CD8-positive, alpha-beta memory T cell (primary cell): ENCODE data around the gene LPP. TPM values are rescaled to one million over a fixed set of nuclear protein-coding genes. Genes with fewer than 3 reads are reported as not detected.

Experiments
- CTCF ChIA-PET: fragments of 350-600 bp; sonication (Branson Sonifier 250); formaldehyde crosslinking; loops from one replicate; lab custom pipeline; 2021; ENCODE audit warnings: antibody characterized with exemption; lab: Charles Lee
- POLR2A ChIA-PET: fragments of 350-600 bp; sonication (Branson Sonifier 250); formaldehyde crosslinking; loops from one replicate; lab custom pipeline; 2021; ENCODE audit warnings: antibody characterized with exemption; lab: Charles Lee
- DNase-seq, 5 donors: peaks; one replicate each; pipeline versions ENCODE4 v3.0.0 to v3.0.0-alpha.2; 2020 to 2022; ENCODE audit warnings: mixed read lengths in 1 of 5
- H3K27ac ChIP-seq: one replicate; pipeline ENCODE4 v1.7.0; 2013; ENCODE audit warnings: low read depth, mild to moderate bottlenecking, low read length, moderate library complexity
- H3K27me3 ChIP-seq: 2 replicates; pipeline ENCODE4 v1.7.0; 2013; ENCODE audit warnings: low read length, mild to moderate bottlenecking; ENCODE audit not compliant: insufficient read depth, poor library complexity, severe bottlenecking
- H3K36me3 ChIP-seq: 2 replicates; pipeline ENCODE4 v1.7.0; 2013; ENCODE audit warnings: mild to moderate bottlenecking, low read length, moderate library complexity; ENCODE audit not compliant: insufficient read depth
- H3K4me1 ChIP-seq: 2 replicates; pipeline ENCODE4 v1.7.0; 2013; ENCODE audit warnings: mild to moderate bottlenecking, low read length, moderate library complexity; ENCODE audit not compliant: insufficient read depth
- H3K4me3 ChIP-seq: 2 replicates; pipeline ENCODE4 v1.7.0; 2013; ENCODE audit warnings: mild to moderate bottlenecking, low read length
- H3K9me3 ChIP-seq: 2 replicates; pipeline ENCODE4 v1.7.0; 2013; ENCODE audit warnings: mild to moderate bottlenecking, low read length
- H3K27ac Mint-ChIP-seq, 8 donors: one replicate each; pipeline ENCODE4 v1.8.0; 2020 to 2021; ENCODE audit warnings: mixed read lengths in 8 of 8, mild to moderate bottlenecking in 6 of 8, inconsistent platforms in 3 of 8, moderate library complexity in 3 of 8
- H3K27me3 Mint-ChIP-seq, 2 donors: one replicate each; pipeline ENCODE4 v1.8.0; 2020 to 2021; ENCODE audit warnings: mixed read lengths in 2 of 2, mild to moderate bottlenecking in 1 of 2, moderate library complexity in 1 of 2
- H3K36me3 Mint-ChIP-seq, 3 donors: one replicate each; pipeline ENCODE4 v1.8.0; 2020 to 2021; ENCODE audit warnings: mixed read lengths in 3 of 3, inconsistent platforms in 1 of 3, mild to moderate bottlenecking in 1 of 3
- H3K4me1 Mint-ChIP-seq, 3 donors: one replicate each; pipeline ENCODE4 v1.8.0; 2020 to 2021; ENCODE audit warnings: mixed read lengths in 3 of 3, inconsistent platforms in 1 of 3, mild to moderate bottlenecking in 1 of 3
- H3K4me3 Mint-ChIP-seq, 7 donors: one replicate each; pipeline ENCODE4 v1.8.0; 2020 to 2021; ENCODE audit warnings: mixed read lengths in 7 of 7, mild to moderate bottlenecking in 6 of 7, moderate library complexity in 4 of 7, inconsistent platforms in 2 of 7
- H3K9me3 Mint-ChIP-seq, 5 donors: one replicate each; pipeline ENCODE4 v1.8.0; 2020 to 2022; ENCODE audit warnings: mixed read lengths in 5 of 5, mild to moderate bottlenecking in 3 of 5, moderate library complexity in 2 of 5, inconsistent platforms in 1 of 5
- polyA plus RNA-seq: library from polyadenylated mRNA; unstranded; fragments of 300-500 nt; fragmentation: Illumina TruSeq; gene quantifications from one replicate; pipeline ENCODE4 v1.2.3, GENCODE V29; 2021
- total RNA-seq, 2 experiments: library from RNA; stranded (reverse); gene quantifications; one replicate each; pipeline ENCODE4 v1.2.3, GENCODE V29; 2021

Gene LPP
- total and polyA plus RNA-seq, 3 experiments from 2014 or later = 13.4 to 23.5 (median 18.0) TPM

DNA sequence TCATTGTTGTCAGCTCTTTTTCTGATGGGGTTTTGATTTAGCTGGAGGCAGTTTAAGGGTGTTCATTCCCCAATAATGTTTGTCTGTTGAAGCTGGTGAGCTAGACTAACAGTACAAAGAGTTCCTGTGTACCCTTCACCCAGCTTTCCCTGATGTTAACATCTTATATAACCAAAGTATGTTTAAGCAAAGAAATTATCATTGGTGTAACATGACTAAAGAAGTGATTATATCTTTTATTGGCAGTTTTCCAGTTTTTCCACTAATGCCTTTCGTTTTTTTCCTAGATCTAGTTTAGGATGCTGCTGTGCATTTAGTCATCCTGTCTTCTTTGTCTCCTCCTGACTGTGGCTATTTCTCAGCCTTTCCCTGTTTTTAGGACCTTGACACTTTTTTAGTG is 165.6 kb downstream of the LPP start:
- DNase-seq = no peak
- no peaks in the 10 kb centered on the region for H3K9me3 ChIP-seq
- ChIA-PET CTCF (no interaction called here), POLR2A (no interaction called here)
- Mint-ChIP-seq H3K36me3 (peaks cover 0 to 15% (median 2%) of the 10 kb centered on the region in 3 donors), H3K27me3 (no peaks in the 10 kb centered on the region), H3K4me3 (no peak overlapping the region), H3K4me1 (peaks cover 28 to 54% (median 38%) of the 10 kb centered on the region in 3 donors), H3K27ac (no peak overlapping the region), H3K9me3 (peaks cover 0 to 2% (median 0%) of the 10 kb centered on the region in 5 donors)
- H3K4me1 ChIP-seq = peaks cover 25% of the 10 kb centered on the region
- H3K27me3 ChIP-seq = no peaks in the 10 kb centered on the region
- H3K36me3 ChIP-seq = no peaks in the 10 kb centered on the region
- no peak overlapping the region for H3K27ac ChIP-seq
- no peak overlapping the region for H3K4me3 ChIP-seq

DNA sequence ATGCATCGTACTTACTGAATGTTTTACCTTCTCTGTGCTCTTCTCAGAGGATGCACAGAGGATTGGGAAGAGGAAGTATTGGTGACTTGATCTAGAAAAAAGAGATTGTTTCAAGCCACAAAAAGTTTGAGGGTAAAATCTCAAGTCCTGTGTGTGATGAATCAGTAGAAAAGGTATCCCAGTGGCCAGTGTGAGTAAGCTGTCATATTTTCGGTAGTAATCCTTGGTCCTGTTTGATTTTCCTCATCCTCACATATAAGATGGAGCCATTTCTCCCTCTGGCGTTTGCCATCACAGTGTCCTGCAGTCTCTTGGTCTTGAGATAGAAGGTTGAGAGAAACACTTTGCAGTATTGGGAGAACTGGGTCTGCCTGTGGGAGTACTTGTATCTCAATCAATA is 166.8 kb downstream of the LPP start:
- POLR2A ChIA-PET = no interaction called here
- H3K9me3 ChIP-seq = no peaks in the 10 kb centered on the region
- CTCF ChIA-PET = interaction anchor here (1.4 kb wide), 1 partner anchor 10 kb away, joined by 3 read pairs; no protein-coding TSS in a partner anchor
- no peak overlapping the region for H3K27ac ChIP-seq
- Mint-ChIP-seq H3K4me3 (no peak overlapping the region), H3K4me1 (peaks cover 33 to 61% (median 45%) of the 10 kb centered on the region in 3 donors), H3K27me3 (no peaks in the 10 kb centered on the region), H3K27ac (peak overlapping the region in 1 of 8 donors; percentile 31), H3K9me3 (peaks cover 0 to 4% (median 0%) of the 10 kb centered on the region in 5 donors), H3K36me3 (peaks cover 0 to 21% (median 7%) of the 10 kb centered on the region in 3 donors)
- H3K36me3 ChIP-seq = no peaks in the 10 kb centered on the region
- DNase-seq = no peak
- H3K27me3 ChIP-seq = no peaks in the 10 kb centered on the region
- peaks cover 25% of the 10 kb centered on the region for H3K4me1 ChIP-seq
- H3K4me3 ChIP-seq = no peak overlapping the region

DNA sequence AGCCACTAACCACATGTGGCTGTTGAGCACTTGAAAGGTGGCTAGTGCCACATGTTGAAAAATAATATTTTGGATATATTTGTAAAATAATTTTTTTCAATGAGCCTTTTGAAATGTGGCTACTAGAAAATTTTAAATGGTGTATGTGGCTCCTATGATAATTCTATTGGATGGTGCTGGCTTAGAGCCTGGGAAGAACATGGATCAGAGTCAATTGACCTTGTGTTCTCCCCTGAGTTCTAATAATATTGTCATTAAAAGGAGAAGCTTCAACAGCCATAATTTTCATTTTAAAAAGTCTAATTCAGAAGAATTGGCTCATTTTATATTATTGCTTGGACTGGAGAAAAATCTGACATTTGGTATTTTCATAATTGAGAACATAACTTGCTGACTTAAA is 167.3 kb downstream of the LPP start:
- H3K4me3 Mint-ChIP-seq = no peak overlapping the region
- H3K4me1 Mint-ChIP-seq = peaks cover 33 to 66% (median 49%) of the 10 kb centered on the region in 3 donors
- H3K36me3 Mint-ChIP-seq = peaks cover 2 to 26% (median 7%) of the 10 kb centered on the region in 3 donors
- peaks cover 25% of the 10 kb centered on the region for H3K4me1 ChIP-seq
- CTCF ChIA-PET = interaction anchor here (1.4 kb wide), 1 partner anchor 11 kb away, joined by 3 read pairs; no protein-coding TSS in a partner anchor
- H3K9me3 Mint-ChIP-seq = peaks cover 0 to 4% (median 0%) of the 10 kb centered on the region in 5 donors
- DNase-seq = no peak
- H3K27ac ChIP-seq = no peak overlapping the region
- H3K9me3 ChIP-seq = no peaks in the 10 kb centered on the region
- H3K27ac Mint-ChIP-seq = peak overlapping the region in 1 of 8 donors; percentile 23
- no peaks in the 10 kb centered on the region for H3K36me3 ChIP-seq
- no peak overlapping the region for H3K4me3 ChIP-seq
- no peaks in the 10 kb centered on the region for H3K27me3 Mint-ChIP-seq
- H3K27me3 ChIP-seq = no peaks in the 10 kb centered on the region
- POLR2A ChIA-PET = interaction anchor here (0.7 kb wide), 1 partner anchor 818 kb away, joined by 3 read pairs; no protein-coding TSS in a partner anchor

DNA sequence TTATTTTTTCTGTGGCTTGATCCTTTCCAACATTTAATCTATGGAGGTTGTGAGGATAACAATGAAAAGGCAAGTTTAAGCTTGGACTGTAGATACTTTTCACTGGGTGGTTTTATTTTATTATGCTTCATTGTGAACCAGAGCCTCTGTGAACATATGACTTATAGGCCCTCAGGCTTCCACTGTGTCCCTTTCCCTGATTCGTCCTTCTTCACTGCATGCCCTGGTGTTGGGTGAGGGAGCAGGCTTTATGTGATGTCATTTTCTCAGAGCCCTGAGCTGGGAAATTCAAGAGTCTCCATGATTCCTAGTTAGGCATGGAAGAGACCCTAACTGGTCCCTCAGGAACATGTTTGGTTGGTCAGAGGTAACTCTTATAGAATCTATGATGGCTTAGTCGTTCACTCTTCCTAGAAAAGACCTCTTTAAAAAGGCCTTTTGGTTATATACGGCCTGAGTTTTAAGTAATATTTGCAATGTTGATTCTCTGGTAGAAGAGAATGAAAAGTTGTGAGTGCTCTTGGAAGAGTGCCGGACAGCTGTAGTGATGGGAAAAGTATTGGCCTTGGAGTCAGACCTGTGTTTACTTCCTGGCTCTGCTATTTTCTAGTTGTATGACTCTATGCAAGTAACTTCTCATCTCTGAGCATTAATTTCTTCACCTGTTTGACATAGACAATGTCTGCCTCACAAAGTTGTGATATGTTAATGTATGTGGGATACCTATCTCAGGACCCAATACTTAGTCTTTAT is 168.4 kb downstream of the LPP start:
- H3K27me3 Mint-ChIP-seq = no peaks in the 10 kb centered on the region
- DNase-seq = no peak
- peaks cover 25% of the 10 kb centered on the region for H3K4me1 ChIP-seq
- H3K4me3 ChIP-seq = no peak overlapping the region
- no peaks in the 10 kb centered on the region for H3K36me3 ChIP-seq
- no peak overlapping the region for H3K27ac ChIP-seq
- ChIA-PET POLR2A (no interaction called here), CTCF (interaction anchor here (1.4 to 2.1 kb wide), 3 partner anchors 16 to 719 kb away, joined by 3 to 8 read pairs (median 7); no protein-coding TSS in a partner anchor)
- peaks cover 0 to 4% (median 0%) of the 10 kb centered on the region in 5 donors for H3K9me3 Mint-ChIP-seq
- peaks cover 33 to 69% (median 49%) of the 10 kb centered on the region in 3 donors for H3K4me1 Mint-ChIP-seq
- H3K27me3 ChIP-seq = no peaks in the 10 kb centered on the region
- H3K36me3 Mint-ChIP-seq = peaks cover 3 to 26% (median 7%) of the 10 kb centered on the region in 3 donors
- peak overlapping the region; percentile 63 to 88 (median 82) for H3K27ac Mint-ChIP-seq
- peak overlapping the region in 4 of 7 donors; percentile 2 to 67 (median 43) for H3K4me3 Mint-ChIP-seq
- H3K9me3 ChIP-seq = no peaks in the 10 kb centered on the region

DNA sequence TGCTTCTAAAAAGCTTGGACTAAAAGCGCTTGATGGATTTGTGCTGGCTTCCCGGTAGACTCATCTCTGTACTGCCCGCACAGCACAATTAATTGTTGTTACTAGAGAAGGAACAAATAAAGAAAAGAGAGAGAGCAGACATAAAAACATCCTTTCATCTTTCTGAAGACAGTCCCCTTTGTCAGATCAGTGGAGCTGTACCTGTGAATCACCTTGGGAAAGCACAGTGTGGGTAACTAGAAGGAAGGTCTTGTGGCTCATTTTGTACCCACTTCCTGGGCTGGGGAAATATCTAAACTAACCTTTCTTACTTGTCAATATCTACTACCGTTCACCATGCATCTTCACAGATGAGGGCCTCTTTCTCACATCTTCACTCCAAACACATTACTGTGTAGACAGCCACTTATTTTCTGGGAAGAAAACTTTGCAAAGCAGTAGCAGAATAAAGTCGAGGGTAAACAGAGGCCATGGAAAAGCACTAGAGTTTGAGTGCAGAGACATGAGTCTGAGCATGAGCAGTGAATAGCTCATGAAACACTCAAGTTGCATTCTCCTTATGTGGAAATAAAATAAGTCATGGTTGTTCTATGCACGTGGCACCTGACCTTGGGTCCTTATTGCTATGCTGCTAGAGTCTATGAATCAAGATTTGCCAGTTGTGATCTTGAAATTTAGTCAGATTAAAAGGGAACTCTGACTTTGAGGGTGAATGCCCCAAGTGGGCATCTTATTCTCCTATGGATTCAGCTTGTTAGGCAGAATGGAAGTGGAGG is 169.3 kb downstream of the LPP start:
- peak overlapping the region in 6 of 7 donors; percentile 2 to 67 (median 43) for H3K4me3 Mint-ChIP-seq
- DNase-seq = peak in 3 of 5 donors; percentile 55 to 62 (median 58)
- Histone ChIP-seq H3K4me3 (no peak overlapping the region), H3K27me3 (no peaks in the 10 kb centered on the region), H3K27ac (no peak overlapping the region), H3K36me3 (no peaks in the 10 kb centered on the region), H3K9me3 (no peaks in the 10 kb centered on the region), H3K4me1 (peaks cover 25% of the 10 kb centered on the region)
- H3K4me1 Mint-ChIP-seq = peaks cover 33 to 66% (median 49%) of the 10 kb centered on the region in 3 donors
- ChIA-PET CTCF (interaction anchor here (1.4 to 2.1 kb wide), 3 partner anchors 15 to 719 kb away, joined by 3 to 8 read pairs (median 7); no protein-coding TSS in a partner anchor), POLR2A (no interaction called here)
- no peaks in the 10 kb centered on the region for H3K27me3 Mint-ChIP-seq
- peaks cover 3 to 20% (median 7%) of the 10 kb centered on the region in 3 donors for H3K36me3 Mint-ChIP-seq
- H3K27ac Mint-ChIP-seq = peak overlapping the region; percentile 66 to 88 (median 82)
- H3K9me3 Mint-ChIP-seq = peaks cover 0 to 4% (median 0%) of the 10 kb centered on the region in 5 donors

DNA sequence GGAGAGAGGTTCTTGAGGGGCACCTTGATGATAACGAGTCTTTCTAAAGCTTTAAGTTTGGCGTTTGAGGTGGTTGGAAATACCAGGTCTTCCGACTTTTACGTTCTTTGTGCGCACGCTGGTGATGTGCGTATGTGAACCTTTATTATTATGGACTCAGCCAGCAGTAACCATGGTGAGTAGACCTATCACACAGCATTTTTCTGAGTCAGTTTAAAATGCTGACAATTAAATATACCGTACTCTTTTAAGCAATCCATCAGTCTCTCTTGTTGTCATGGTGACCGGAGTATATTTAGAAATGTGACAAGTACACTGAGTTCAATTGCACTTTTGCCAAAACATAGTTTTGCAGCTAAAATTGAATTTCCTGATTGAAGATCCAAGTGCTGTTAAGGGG is 172.2 kb downstream of the LPP start:
- peak overlapping the region in 1 of 8 donors; percentile 15 for H3K27ac Mint-ChIP-seq
- Histone ChIP-seq H3K27me3 (no peaks in the 10 kb centered on the region), H3K9me3 (no peaks in the 10 kb centered on the region), H3K4me1 (peaks cover 34% of the 10 kb centered on the region), H3K36me3 (no peaks in the 10 kb centered on the region), H3K4me3 (no peak overlapping the region), H3K27ac (no peak overlapping the region)
- H3K9me3 Mint-ChIP-seq = peaks cover 0 to 4% (median 0%) of the 10 kb centered on the region in 5 donors
- H3K4me1 Mint-ChIP-seq = peaks cover 42 to 81% (median 71%) of the 10 kb centered on the region in 3 donors
- CTCF ChIA-PET = no interaction called here
- no peak overlapping the region for H3K4me3 Mint-ChIP-seq
- POLR2A ChIA-PET = no interaction called here
- DNase-seq = no peak
- H3K36me3 Mint-ChIP-seq = peaks cover 3 to 20% (median 7%) of the 10 kb centered on the region in 3 donors
- H3K27me3 Mint-ChIP-seq = no peaks in the 10 kb centered on the region

DNA sequence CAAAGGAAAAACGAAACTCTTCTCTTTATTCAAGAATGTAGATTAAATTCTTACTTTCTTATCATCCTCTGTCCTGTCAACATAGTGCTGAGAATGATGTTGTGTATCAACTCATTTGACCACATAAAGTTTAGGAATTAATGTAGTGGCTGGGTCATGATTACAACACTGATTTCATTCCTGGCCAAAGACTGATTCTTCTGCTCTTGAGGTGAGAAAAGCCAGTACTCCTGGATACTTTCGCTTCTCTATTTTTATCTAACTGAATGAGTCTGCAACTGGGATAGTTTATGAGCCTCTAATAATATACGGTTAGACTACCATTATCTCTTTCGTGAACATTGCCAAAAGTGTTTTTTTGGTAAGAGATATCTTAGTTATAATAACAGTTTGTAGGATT is 173.0 kb downstream of the LPP start:
- Mint-ChIP-seq H3K4me3 (peak overlapping the region in 1 of 7 donors; percentile 31), H3K27me3 (no peaks in the 10 kb centered on the region), H3K4me1 (peaks cover 46 to 79% (median 74%) of the 10 kb centered on the region in 3 donors), H3K36me3 (peaks cover 3 to 20% (median 7%) of the 10 kb centered on the region in 3 donors), H3K9me3 (peaks cover 0 to 4% (median 0%) of the 10 kb centered on the region in 5 donors), H3K27ac (peak overlapping the region in 1 of 8 donors; percentile 43)
- H3K27ac ChIP-seq = no peak overlapping the region
- H3K36me3 ChIP-seq = no peaks in the 10 kb centered on the region
- CTCF ChIA-PET = interaction anchor here (0.9 kb wide), 1 partner anchor 10 kb away, joined by 4 read pairs; no protein-coding TSS in a partner anchor
- no peak for DNase-seq
- H3K9me3 ChIP-seq = no peaks in the 10 kb centered on the region
- POLR2A ChIA-PET = no interaction called here
- peaks cover 29% of the 10 kb centered on the region for H3K4me1 ChIP-seq
- H3K27me3 ChIP-seq = no peaks in the 10 kb centered on the region
- no peak overlapping the region for H3K4me3 ChIP-seq
